HG03060 (cell line): ENCODE results near the gene PGS1.

Experiments
- ATAC-seq: cut with Tn5 transposase; IDR thresholded peaks from one replicate; pipeline ENCODE4 v1.9.1; 2021; ENCODE audit warnings: low read depth, moderate number of reproducible peaks; ENCODE audit not compliant: unreplicated experiment

The PGS1 gene

GRCh38 chr17:78422872-78423588, 44.6 kb downstream of the PGS1 start:
- ATAC-seq: no peak

- no peak for ATAC-seq
These were observed 45.7 kb downstream of the PGS1 start for GRCh38 chr17:78423961-78424675.

GRCh38 chr17:78425429-78425828, 47.0 kb downstream of the PGS1 start:
- ATAC-seq: no peak

- no peak for ATAC-seq
These were observed 47.9 kb downstream of the PGS1 start for GRCh38 chr17:78426293-78426879.

- no peak for ATAC-seq
These were observed 48.7 kb downstream of the PGS1 start for GRCh38 chr17:78427140-78427539.

GRCh38 chr17:78428025-78428575, 49.7 kb downstream of the PGS1 start:
- no peak for ATAC-seq

- ATAC-seq: no peak
These were observed 50.6 kb downstream of the PGS1 start for GRCh38 chr17:78428836-78429617.

- no peak for ATAC-seq
These were observed 51.2 kb downstream of the PGS1 start for GRCh38 chr17:78429618-78429995.

GRCh38 chr17:78430892-78431691, 52.6 kb downstream of the PGS1 start:
- ATAC-seq: no peak

GRCh38 chr17:78431692-78431958, 53.2 kb downstream of the PGS1 start:
- no peak for ATAC-seq

GRCh38 chr17:78432226-78433012, 54.0 kb downstream of the PGS1 start:
- ATAC-seq: no peak

GRCh38 chr17:78433013-78433727, 54.7 kb downstream of the PGS1 start:
- ATAC-seq: no peak

- ATAC-seq: no peak
These were observed 55.4 kb downstream of the PGS1 start for GRCh38 chr17:78433780-78434335.

GRCh38 chr17:78434455-78435329, 56.2 kb downstream of the PGS1 start:
- ATAC-seq: no peak

- ATAC-seq: no peak
These were observed 57.0 kb downstream of the PGS1 start for GRCh38 chr17:78435330-78436005.

- ATAC-seq: no peak
These were observed 59.2 kb downstream of the PGS1 start for GRCh38 chr17:78437508-78438169.
